Fibroblast of the aortic adventitia (primary cell): ENCODE measurements around the gene AHNAK2. TPM values are rescaled to one million over a fixed set of nuclear protein-coding genes. Genes with fewer than 3 reads are reported as not detected.
"Not testable (repeated sequence)": the region's sequence is repeated elsewhere in the genome, so short reads cannot be mapped to it uniquely, and the experiment has no call there.

Source experiments
- DNase-seq: peaks from one replicate; pipeline ENCODE4 v3.0.0-alpha.2; 2010; ENCODE audit warnings: low read depth
- H3K4me3 ChIP-seq: 2 replicates; pipeline ENCODE4 v1.5.1; 2011; ENCODE audit warnings: low read depth, mild to moderate bottlenecking, control low read depth, low read length, moderate library complexity
- CTCF ChIP-seq: IDR thresholded peaks from 2 replicates; pipeline ENCODE4 v1.5.1; 2011; ENCODE audit warnings: mild to moderate bottlenecking, low read length, control low read depth, inconsistent platforms; ENCODE audit not compliant: insufficient read depth
- total RNA-seq: library from RNA; depleted of rRNA; stranded (reverse); fragments of >200 nt; gene quantifications from 2 replicates; pipeline ENCODE4 v1.2.3, GENCODE V29; 2012; ENCODE audit warnings: low replicate concordance

Gene AHNAK2
- total RNA-seq, 1 donor, result 164 TPM

- DNase-seq, result no peak
- no peak for TF ChIP-seq CTCF
- no peak overlapping the region for H3K4me3 ChIP-seq
Observed at GRCh38 chr14:104950021-104950420, 28.2 kb downstream of the AHNAK2 start.

GRCh38 chr14:104949406-104949955, 28.7 kb downstream of the AHNAK2 start:
- not testable (repeated sequence) for H3K4me3 ChIP-seq, DNase-seq

- no peak overlapping the region for H3K4me3 ChIP-seq
- DNase-seq, result no peak
- no peak for TF ChIP-seq CTCF
Observed at GRCh38 chr14:104948736-104949031, 29.5 kb downstream of the AHNAK2 start.

- H3K4me3 ChIP-seq, DNase-seq: not testable (repeated sequence)
Observed at GRCh38 chr14:104947881-104948735, 30.1 kb downstream of the AHNAK2 start.

GRCh38 chr14:104947201-104947600, 31.0 kb downstream of the AHNAK2 start:
- H3K4me3 ChIP-seq, DNase-seq: not testable (repeated sequence)

- not testable (repeated sequence) for H3K4me3 ChIP-seq, DNase-seq
Observed at GRCh38 chr14:104945986-104946965, 31.9 kb downstream of the AHNAK2 start.

- H3K4me3 ChIP-seq, DNase-seq: not testable (repeated sequence)
Observed at GRCh38 chr14:104945266-104945665, 32.9 kb downstream of the AHNAK2 start.

DNA sequence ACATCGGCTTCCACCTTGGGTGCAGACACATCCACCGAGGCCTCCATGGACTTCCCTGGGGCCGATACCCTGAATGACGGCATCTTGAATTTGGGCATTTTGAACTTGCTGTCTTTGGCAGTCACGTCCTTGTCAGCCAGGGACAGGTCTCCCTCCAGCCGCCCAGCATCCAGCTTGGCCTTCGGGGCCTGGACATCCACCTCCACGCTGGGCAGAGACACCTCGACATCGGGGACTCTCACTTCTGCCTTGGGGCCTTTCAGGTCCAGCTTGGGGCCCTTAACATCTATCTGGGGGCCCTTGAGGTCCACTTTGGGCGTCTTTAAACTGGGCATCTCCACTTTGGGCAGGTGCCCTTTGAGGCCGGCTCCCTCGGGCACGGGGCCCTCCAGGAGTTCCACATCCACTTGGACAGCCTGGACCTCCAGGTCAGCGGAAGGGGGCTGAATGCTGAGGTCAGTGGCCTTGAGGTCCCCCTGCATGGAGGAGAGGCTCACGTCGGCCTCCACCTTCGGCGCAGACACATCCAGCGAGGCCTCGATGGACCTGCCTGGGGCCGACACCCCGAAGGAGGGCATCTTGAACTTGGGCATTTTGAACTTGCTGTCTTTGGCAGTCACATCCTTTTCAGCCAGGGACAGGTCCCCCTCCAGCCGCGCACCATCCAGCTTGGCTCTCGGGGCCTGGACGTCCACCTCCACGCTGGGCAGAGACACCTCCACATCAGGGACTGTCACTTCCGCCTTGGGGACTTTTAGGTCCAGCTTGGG, 33.6 kb downstream of the AHNAK2 start:
- DNase-seq, H3K4me3 ChIP-seq: not testable (repeated sequence)

DNA sequence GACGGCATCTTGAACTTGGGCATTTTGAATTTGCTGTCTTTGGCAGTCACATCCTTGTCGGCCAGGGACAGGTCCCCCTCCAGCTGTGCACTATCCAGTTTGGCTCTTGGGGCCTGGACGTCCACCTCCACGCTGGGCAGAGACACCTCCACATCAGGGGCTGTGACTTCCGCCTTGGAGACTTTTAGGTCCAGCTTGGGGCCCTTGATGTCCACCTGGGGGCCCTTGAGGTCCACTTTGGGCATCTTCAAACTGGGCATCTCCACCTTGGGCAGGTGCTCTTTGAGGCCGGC, 34.2 kb downstream of the AHNAK2 start:
- DNase-seq, H3K4me3 ChIP-seq: not testable (repeated sequence)

DNA sequence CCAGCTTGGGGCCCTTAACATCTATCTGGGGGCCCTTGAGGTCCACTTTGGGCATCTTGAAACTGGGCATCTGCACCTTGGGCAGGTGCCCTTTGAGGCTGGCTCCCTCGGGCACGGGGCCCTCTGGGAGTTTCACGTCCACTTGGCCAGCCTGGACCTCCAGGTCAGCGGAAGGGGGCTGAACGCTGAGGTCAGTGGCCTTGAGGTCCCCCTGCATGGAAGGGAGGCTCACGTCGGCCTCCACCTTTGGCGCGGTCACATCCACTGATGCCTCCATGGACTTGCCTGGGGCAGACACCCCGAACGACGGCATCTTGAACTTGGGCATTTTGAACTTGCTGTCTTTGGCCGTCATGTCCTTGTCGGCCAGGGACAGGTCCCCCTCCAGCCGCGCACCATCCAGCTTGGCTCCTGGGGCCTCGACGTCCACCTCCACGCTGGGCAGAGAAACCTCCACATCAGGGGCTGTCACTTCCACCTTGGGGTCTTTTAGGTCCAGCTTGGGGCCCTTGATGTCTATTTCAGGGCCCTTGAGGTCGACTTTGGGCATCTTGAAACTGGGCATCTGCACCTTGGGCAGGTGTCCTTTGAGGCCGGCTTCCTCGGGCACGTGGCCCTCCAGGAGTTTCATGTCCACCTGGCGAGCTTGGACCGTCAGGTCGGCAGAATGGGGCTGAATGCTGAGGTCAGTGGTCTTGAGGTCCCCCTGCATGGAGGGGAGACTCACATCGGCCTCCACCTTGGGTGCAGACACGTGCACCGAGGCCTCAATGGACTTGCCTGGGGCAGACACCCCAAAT, 34.8 kb downstream of the AHNAK2 start:
- not testable (repeated sequence) for H3K4me3 ChIP-seq, DNase-seq
